Right hindlimb (tissue), 1 donor: Measurements from ENCODE around the gene HDAC10.

ENCODE experiments used
- DNase-seq: peaks from one replicate; pipeline ENCODE4 v3.0.0-alpha.2; 2018

Gene HDAC10

GRCh38 chr22:50198624-50199017, 52.4 kb downstream of the HDAC10 start:
- no peak for DNase-seq

DNA sequence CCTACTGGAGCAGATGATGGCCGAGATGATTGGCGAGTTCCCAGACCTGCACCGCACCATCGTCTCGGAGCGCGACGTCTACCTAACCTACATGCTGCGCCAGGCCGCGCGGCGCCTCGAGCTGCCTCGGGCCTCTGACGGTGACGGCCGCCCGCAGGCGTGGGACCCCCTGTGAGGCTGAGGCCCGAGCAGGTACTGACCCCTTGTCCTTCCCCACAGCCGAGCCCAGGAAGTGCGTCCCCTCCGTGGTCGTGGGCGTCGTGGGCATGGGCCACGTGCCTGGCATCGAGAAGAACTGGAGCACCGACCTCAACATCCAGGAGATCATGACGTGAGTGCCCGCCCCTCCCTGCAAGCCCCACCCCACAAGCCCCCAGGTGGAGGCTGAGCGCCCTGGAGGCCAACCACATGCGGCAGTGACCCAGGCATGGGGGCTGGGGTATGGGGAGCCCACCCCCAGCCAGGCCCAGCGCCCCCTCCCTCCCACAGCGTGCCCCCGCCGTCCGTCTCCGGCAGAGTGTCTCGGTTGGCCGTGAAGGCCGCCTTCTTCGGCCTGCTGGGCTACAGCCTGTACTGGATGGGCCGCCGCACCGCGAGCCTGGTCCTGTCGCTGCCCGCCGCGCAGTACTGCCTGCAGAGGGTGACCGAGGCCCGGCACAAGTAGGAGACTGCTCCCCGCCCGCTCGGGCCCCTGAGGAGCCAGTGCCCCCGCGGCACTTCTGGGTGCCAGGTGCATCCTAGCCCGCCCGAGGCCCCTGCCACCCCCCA, 53.0 kb downstream of the HDAC10 start:
- DNase-seq, result no peak

GRCh38 chr22:50197000-50197800, 53.9 kb downstream of the HDAC10 start:
- no peak for DNase-seq

GRCh38 chr22:50196256-50196655, 54.8 kb downstream of the HDAC10 start:
- no peak for DNase-seq
